ENCODE data around the gene S100A9.
A peak's percentile ranks its signal among the peaks of the same experiment; 100 is the strongest.
"Not testable (repeated sequence)": the region's sequence is repeated elsewhere in the genome, so short reads cannot be mapped to it uniquely, and the experiment has no call there.

The S100A9 gene

GRCh38 chr1:153344718-153345025 is 13.0 kb upstream of the S100A9 start:
- DNase-seq = no peak

GRCh38 chr1:153345187-153346076 is 12.2 kb upstream of the S100A9 start:
- no peak for DNase-seq

- DNase-seq = no peak
Observed at GRCh38 chr1:153346077-153346723, 11.5 kb upstream of the S100A9 start.

GRCh38 chr1:153347049-153347448 is 10.6 kb upstream of the S100A9 start:
- DNase-seq = not testable (repeated sequence)

GRCh38 chr1:153347856-153348255 is 9.8 kb upstream of the S100A9 start:
- DNase-seq = no peak

- no peak for DNase-seq
Observed at GRCh38 chr1:153348511-153349362, 8.9 kb upstream of the S100A9 start, which contains the start of gene PGLYRP4. TSS of gene PGLYRP4 (minus strand) at chr1:153348841. CDS start at chr1:153347932, 909 bp downstream.

- DNase-seq = no peak
Observed at GRCh38 chr1:153349363-153350320, 8.0 kb upstream of the S100A9 start.

- no peak for DNase-seq
Observed at GRCh38 chr1:153350321-153350957, 7.2 kb upstream of the S100A9 start.

- DNase-seq = peak in 38 of 58 donors; percentile 4 to 72 (median 28)
Observed at GRCh38 chr1:153352523-153352922, 5.1 kb upstream of the S100A9 start.

GRCh38 chr1:153353226-153353947 is 4.3 kb upstream of the S100A9 start:
- peak in 1 of 58 donors; percentile 6 for DNase-seq

GRCh38 chr1:153354515-153355193 is 3.0 kb upstream of the S100A9 start:
- no peak for DNase-seq

- DNase-seq = peak in 8 of 58 donors; percentile 7 to 46 (median 9)
Observed at GRCh38 chr1:153355445-153356071, 2.1 kb upstream of the S100A9 start.

- no peak for DNase-seq
Observed at GRCh38 chr1:153356392-153357075, 1.1 kb upstream of the S100A9 start.

- peak in 3 of 58 donors; percentile 12 to 52 (median 14) for DNase-seq
Observed at GRCh38 chr1:153357076-153357852, 390 bp upstream of the S100A9 start.

- DNase-seq = no peak
Observed at GRCh38 chr1:153358691-153358975, 979 bp downstream of the S100A9 start.

- no peak for DNase-seq
Observed at GRCh38 chr1:153359241-153359640, 1.6 kb downstream of the S100A9 start.

GRCh38 chr1:153360190-153360589 is 2.5 kb downstream of the S100A9 start:
- no peak for DNase-seq

Data from anterior cingulate cortex (tissue), 58 donors.